Nephron (organoid): ENCODE measurements around the gene CHRNA1.

ENCODE experiments used
- H3K27ac Mint-ChIP-seq, 3 experiments: 2 replicates each; pipeline ENCODE4 v1.8.0; 2020; ENCODE audit warnings: mixed read lengths in 3 of 3, mild to moderate bottlenecking in 2 of 3, moderate library complexity in 1 of 3
- H3K27me3 Mint-ChIP-seq: 2 replicates; pipeline ENCODE4 v1.8.0; 2021; ENCODE audit warnings: low read depth, mild to moderate bottlenecking, moderate library complexity, mixed read lengths
- H3K36me3 Mint-ChIP-seq: 2 replicates; pipeline ENCODE4 v1.8.0; 2020; ENCODE audit warnings: low read depth, mixed read lengths
- H3K4me1 Mint-ChIP-seq: 2 replicates; pipeline ENCODE4 v1.8.0; 2020; ENCODE audit warnings: mixed read lengths
- H3K4me3 Mint-ChIP-seq, 3 experiments: 2 replicates each; pipeline ENCODE4 v1.8.0; 2020; ENCODE audit warnings: mild to moderate bottlenecking in 3 of 3, mixed read lengths in 3 of 3, moderate library complexity in 2 of 3
- H3K9me3 Mint-ChIP-seq: 2 replicates; pipeline ENCODE4 v1.8.0; 2020; ENCODE audit warnings: mixed read lengths
- CTCF ChIP-seq, 3 experiments: fragments of 200-600 bp; sonication (generic); IDR thresholded peaks; one replicate each; pipeline ENCODE4 v1.5.0; 2021; ENCODE audit warnings: antibody characterized with exemption in 3 of 3; ENCODE audit not compliant: unreplicated experiment in 3 of 3

The CHRNA1 gene

GRCh38 chr2:174792309-174793025 lies 28.2 kb upstream of the CHRNA1 start:
- H3K4me1 Mint-ChIP-seq, result peaks cover 10% of the 10 kb centered on the region
- no peak overlapping the region for H3K4me3 Mint-ChIP-seq
- H3K9me3 Mint-ChIP-seq, result no peaks in the 10 kb centered on the region
- H3K27me3 Mint-ChIP-seq, result no peaks in the 10 kb centered on the region
- no peak overlapping the region for H3K27ac Mint-ChIP-seq
- TF ChIP-seq CTCF (IDR thresholded peaks at IDR 0.05; ENCODE audit: unreplicated experiment in 3 of 3), result no peak
- H3K36me3 Mint-ChIP-seq, result no peaks in the 10 kb centered on the region

GRCh38 chr2:174791746-174792280 lies 27.5 kb upstream of the CHRNA1 start:
- Mint-ChIP-seq H3K36me3 (no peaks in the 10 kb centered on the region), H3K9me3 (no peaks in the 10 kb centered on the region), H3K4me1 (peaks cover 11% of the 10 kb centered on the region), H3K27me3 (no peaks in the 10 kb centered on the region), H3K4me3 (no peak overlapping the region), H3K27ac (no peak overlapping the region)
- TF ChIP-seq CTCF (IDR thresholded peaks at IDR 0.05; ENCODE audit: unreplicated experiment in 3 of 3), result no peak

GRCh38 chr2:174791020-174791419 lies 26.7 kb upstream of the CHRNA1 start:
- Mint-ChIP-seq H3K27me3 (no peaks in the 10 kb centered on the region), H3K36me3 (no peaks in the 10 kb centered on the region), H3K4me1 (peaks cover 15% of the 10 kb centered on the region), H3K4me3 (no peak overlapping the region), H3K9me3 (no peaks in the 10 kb centered on the region), H3K27ac (peak overlapping the region in 2 of 3 experiments; percentile 9 to 57)
- TF ChIP-seq CTCF (IDR thresholded peaks at IDR 0.05; ENCODE audit: unreplicated experiment in 3 of 3), result no peak

- Mint-ChIP-seq H3K27ac (no peak overlapping the region), H3K36me3 (no peaks in the 10 kb centered on the region), H3K27me3 (no peaks in the 10 kb centered on the region), H3K9me3 (no peaks in the 10 kb centered on the region), H3K4me3 (no peak overlapping the region), H3K4me1 (peaks cover 22% of the 10 kb centered on the region)
- TF ChIP-seq CTCF (IDR thresholded peaks at IDR 0.05; ENCODE audit: unreplicated experiment in 3 of 3), result no peak
These were observed 24.7 kb upstream of the CHRNA1 start for GRCh38 chr2:174789001-174789400.

GRCh38 chr2:174788291-174788929 lies 24.1 kb upstream of the CHRNA1 start:
- no peaks in the 10 kb centered on the region for H3K36me3 Mint-ChIP-seq
- peaks cover 22% of the 10 kb centered on the region for H3K4me1 Mint-ChIP-seq
- H3K4me3 Mint-ChIP-seq, result no peak overlapping the region
- no peak overlapping the region for H3K27ac Mint-ChIP-seq
- H3K9me3 Mint-ChIP-seq, result no peaks in the 10 kb centered on the region
- no peak for TF ChIP-seq CTCF (IDR thresholded peaks at IDR 0.05; ENCODE audit: unreplicated experiment in 3 of 3)
- H3K27me3 Mint-ChIP-seq, result no peaks in the 10 kb centered on the region
